ENCODE results near the gene COL17A1.
A peak's percentile ranks its signal among the peaks of the same experiment; 100 is the strongest.

COL17A1 gene

GRCh38 chr10:104061196-104061595, 24.5 kb downstream of the COL17A1 start:
- TF ChIP-seq CTCF (conservative IDR thresholded peaks at IDR 0.05; ENCODE audit: control insufficient read depth, insufficient read depth, low read depth, low read length) = no peak
- no peak overlapping the region for H3K4me3 ChIP-seq (ENCODE audit: control insufficient read depth, low read depth, low read length)
- no peak for DNase-seq (ENCODE audit: low read depth)

- no peak overlapping the region for H3K4me3 ChIP-seq (ENCODE audit: control insufficient read depth, low read depth, low read length)
- TF ChIP-seq CTCF (conservative IDR thresholded peaks at IDR 0.05; ENCODE audit: control insufficient read depth, insufficient read depth, low read depth, low read length) = no peak
- no peak for DNase-seq (ENCODE audit: low read depth)
Observed at GRCh38 chr10:104059364-104059763, 26.3 kb downstream of the COL17A1 start.

GRCh38 chr10:104057717-104058116, 28.0 kb downstream of the COL17A1 start:
- DNase-seq (ENCODE audit: low read depth) = no peak
- H3K4me3 ChIP-seq (ENCODE audit: control insufficient read depth, low read depth, low read length) = no peak overlapping the region
- TF ChIP-seq CTCF (conservative IDR thresholded peaks at IDR 0.05; ENCODE audit: control insufficient read depth, insufficient read depth, low read depth, low read length) = no peak

- TF ChIP-seq CTCF (conservative IDR thresholded peaks at IDR 0.05; ENCODE audit: control insufficient read depth, insufficient read depth, low read depth, low read length) = no peak
- DNase-seq (ENCODE audit: low read depth) = no peak
- H3K4me3 ChIP-seq (ENCODE audit: control insufficient read depth, low read depth, low read length) = no peak overlapping the region
Observed at GRCh38 chr10:104056619-104057273, 28.9 kb downstream of the COL17A1 start.

GRCh38 chr10:104054430-104054829, 31.2 kb downstream of the COL17A1 start:
- peak; percentile 71 for DNase-seq (ENCODE audit: low read depth)
- H3K4me3 ChIP-seq (ENCODE audit: control insufficient read depth, low read depth, low read length) = no peak overlapping the region
- TF ChIP-seq CTCF (conservative IDR thresholded peaks at IDR 0.05; ENCODE audit: control insufficient read depth, insufficient read depth, low read depth, low read length) = no peak

- DNase-seq (ENCODE audit: low read depth) = no peak
- no peak overlapping the region for H3K4me3 ChIP-seq (ENCODE audit: control insufficient read depth, low read depth, low read length)
- no peak for TF ChIP-seq CTCF (conservative IDR thresholded peaks at IDR 0.05; ENCODE audit: control insufficient read depth, insufficient read depth, low read depth, low read length)
Observed at GRCh38 chr10:104053201-104053600, 32.5 kb downstream of the COL17A1 start.

- DNase-seq (ENCODE audit: low read depth) = no peak
- no peak for TF ChIP-seq CTCF (conservative IDR thresholded peaks at IDR 0.05; ENCODE audit: control insufficient read depth, insufficient read depth, low read depth, low read length)
- no peak overlapping the region for H3K4me3 ChIP-seq (ENCODE audit: control insufficient read depth, low read depth, low read length)
Observed at GRCh38 chr10:104052431-104052830, 33.2 kb downstream of the COL17A1 start.

Data from fibroblast of mammary gland (primary cell).